GM18873 (cell line): ENCODE results near the gene TMPRSS13.
A peak's percentile ranks its signal among the peaks of the same experiment; 100 is the strongest.

Experiments
- ATAC-seq: cut with Tn5 transposase; IDR thresholded peaks from one replicate; pipeline ENCODE4 v1.9.1; 2021; ENCODE audit warnings: mild to moderate bottlenecking, moderate library complexity, moderate number of reproducible peaks; ENCODE audit not compliant: unreplicated experiment, low FRiP score

TMPRSS13 gene

DNA sequence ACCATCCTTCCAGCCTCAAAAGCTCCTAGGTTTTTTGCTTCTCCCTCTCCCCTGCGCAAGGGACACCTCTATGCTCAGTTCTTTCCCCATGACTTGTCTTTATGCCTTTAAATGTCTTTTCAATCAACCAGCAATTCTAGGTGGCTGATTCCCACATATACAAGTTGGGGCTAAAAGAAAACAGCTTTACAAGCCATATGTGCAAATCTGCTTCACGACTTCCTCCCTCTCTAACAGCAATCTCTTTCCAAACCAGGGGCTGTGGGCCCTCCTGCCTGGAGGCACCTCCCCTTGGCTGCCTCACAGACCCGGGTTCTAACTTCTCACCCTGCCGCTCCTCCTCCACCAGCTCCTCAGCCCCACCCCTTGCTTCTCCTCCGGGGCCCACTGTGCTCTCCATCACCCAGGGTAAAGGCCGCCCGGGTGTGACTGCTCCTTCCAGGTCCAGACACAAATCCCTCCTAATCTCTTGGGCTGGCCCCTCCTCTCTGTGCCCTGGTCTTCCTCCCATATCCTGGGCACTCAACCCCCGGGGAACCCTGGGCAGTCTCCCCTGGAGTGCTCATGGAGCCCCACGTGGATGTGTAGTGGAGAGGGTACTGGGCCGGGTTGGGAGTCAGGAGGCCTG lies 14.1 kb downstream of the TMPRSS13 start:
- no peak for ATAC-seq

DNA sequence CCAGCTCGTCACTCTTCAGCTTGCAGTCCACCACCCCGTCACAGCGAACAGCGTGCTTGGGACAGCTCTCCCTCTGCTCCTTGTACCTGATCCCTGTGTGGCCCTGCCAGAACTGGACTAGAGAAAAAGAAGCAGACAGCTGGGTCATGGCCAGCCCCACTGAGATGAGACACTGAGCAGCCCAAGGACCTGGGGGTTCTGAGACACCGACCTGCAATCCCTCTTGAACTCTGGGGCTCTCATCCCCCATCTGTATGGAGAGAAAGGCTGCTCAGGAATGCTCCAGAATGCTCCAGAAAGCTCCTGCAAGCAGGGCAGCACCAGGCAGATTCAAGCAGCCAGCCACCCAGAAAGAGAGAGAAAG lies 14.8 kb downstream of the TMPRSS13 start:
- no peak for ATAC-seq

- no peak for ATAC-seq
These were observed 15.3 kb downstream of the TMPRSS13 start for GRCh38 chr11:117913736-117914397.

- no peak for ATAC-seq
These were observed 16.7 kb downstream of the TMPRSS13 start for GRCh38 chr11:117912497-117912896.

DNA sequence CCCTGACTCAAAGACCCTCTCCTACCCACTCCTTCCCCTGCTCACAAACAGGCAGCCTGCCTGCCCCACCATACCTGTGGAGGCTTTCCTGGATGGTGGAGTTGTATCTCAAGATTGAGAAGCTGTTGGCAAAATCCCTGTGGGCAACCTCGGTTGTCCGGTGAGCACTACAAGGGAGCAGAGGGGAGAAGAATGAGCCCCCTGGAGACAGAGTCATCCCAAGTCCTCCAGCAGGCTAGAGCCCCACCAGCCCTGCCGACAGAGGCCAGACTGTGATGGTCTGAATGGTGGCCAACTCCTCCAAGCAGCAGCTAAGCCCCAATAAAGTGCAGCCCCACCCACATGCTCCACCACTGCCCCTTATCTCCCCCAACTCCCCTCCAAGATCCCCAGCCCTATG lies 17.5 kb downstream of the TMPRSS13 start:
- ATAC-seq = no peak

DNA sequence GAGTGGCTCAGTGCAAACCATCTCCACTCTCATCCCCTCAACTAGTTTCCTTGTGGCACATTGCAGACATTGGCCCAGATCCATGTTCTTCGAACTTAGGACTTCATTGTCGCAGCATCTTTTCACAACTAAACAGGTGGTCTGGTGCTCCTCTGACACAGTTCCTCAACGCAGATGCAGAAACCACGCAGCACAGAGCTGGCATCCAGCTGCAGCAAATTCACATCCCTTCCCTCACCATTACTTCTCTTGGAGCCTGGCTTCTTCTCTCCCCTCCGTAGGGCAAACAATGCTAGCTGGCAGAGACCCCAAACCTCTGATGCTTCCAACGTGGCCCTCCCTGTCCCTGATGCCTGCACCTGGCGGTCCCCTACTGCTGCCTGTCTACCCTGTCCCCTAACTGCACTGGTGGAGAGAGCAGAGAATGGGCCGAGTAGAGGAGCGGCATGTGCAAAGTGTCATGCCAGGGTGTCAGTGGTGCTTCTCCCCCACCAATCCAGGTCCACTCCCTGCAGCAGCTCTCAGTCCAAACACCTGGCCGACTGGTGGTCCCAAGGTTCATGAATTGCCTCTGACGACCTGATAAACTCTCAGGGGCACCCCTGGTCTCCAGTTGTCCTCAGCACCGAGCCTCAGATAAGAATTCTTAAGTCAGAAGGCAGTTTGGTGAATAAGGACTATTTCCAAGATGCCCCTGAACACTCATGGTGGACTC lies 18.1 kb downstream of the TMPRSS13 start:
- ATAC-seq = no peak

- ATAC-seq = no peak
These were observed 18.7 kb downstream of the TMPRSS13 start for GRCh38 chr11:117910525-117910924.

DNA sequence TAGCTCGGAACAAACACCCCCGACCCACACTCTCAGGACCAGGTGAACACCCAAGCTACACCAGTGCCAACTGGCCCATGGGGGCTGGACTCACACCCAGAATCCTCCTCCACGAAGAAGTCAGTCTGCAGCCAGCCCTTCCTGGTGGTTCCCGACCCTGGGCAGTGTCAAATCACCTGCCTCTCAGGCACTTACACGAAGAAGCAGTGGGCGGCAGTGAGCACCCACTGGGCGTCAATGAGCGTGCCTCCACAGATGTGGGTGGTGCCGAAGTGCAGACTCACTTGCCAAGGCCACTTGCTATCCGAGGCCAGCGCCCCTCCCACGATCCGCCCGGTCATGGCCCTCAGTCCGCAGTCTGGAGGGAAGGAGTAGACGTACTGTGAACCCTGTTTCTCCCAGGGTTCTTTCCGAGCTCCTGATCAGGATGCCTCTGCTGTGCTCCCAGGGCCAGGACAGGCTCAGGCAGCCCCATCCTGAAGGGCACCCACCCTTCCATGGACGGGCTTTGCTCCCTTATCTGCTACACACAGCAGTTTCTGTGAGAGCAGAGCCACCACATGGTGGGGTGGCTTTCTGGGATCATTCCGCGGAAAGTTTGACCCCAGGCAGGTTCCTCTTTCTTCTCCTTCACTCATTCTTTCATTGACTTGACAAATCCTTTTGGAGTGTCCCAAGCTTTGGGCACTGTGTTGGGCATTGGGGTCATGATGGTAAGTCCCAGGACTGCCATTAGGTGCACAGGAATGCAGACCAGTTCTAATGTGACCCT lies 19.4 kb downstream of the TMPRSS13 start:
- ATAC-seq = no peak

DNA sequence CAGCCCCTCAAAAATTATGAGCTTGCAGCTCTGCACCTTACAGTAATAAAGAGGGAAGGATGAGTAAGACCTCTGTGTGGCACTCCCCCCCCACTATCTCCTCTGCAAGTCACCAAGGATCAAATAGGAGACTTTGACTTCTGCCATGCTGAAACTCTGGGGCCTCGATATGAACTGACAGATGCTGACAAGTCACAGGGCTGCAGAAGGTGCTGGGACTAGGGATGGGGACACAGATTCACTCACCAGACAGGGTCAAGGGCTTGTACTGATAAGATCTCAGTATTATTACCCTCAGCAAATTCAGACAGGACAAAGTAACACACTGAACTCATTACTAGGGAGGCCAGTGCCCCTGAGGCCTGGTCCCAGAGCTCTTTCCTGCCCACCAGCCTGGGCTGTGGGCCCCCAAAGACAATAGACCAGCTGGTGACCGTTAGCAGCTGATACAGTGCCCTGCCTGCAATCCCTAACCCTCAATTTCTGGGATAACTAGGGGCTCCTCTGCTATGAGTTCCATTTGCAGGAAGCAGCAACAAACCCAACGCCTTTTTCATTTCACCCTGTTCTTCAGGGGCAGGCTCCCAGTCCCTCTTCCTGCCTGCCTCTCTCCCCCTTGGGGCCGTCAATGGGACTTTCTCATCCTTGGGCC lies 20.1 kb downstream of the TMPRSS13 start:
- ATAC-seq = no peak

DNA sequence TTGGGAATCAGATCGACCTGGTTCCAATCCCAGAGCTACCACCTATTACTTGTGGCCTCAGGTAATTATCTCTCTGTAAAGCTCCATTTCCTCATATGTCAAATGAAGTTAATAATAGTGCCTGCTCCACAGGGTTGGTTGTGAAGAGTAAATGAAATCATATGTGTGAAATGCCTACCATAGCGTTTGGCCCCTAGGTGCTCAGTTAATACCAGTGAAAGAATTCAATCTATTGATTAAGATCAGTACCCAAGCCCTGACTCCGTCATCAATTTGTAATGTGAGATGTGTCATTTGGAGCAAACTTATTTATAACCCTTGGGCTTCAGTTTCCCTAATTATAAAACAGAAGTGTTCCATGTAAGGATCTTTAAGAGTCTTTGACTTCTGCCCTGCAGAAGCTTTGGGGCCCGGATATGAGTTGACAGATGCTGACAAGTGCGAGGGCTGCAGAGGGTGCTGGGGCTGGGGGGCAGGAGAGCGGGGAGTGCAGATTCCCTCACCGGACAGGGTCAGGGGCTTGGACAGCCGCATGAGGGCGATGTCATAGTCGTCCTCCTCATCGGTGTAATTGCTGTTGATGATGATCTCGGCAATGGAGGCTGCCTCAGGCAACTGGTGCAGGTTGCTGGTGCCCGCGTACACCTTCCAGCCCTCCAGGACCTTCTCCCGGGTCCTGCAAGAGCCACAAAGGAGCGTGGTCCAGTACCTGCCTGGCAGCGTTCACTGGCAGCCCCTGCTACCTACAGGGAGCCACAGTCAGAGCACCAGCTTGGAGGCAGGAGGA lies 20.9 kb downstream of the TMPRSS13 start:
- ATAC-seq = no peak

GRCh38 chr11:117907276-117908108 lies 21.7 kb downstream of the TMPRSS13 start:
- ATAC-seq = peak; percentile 66

GRCh38 chr11:117906710-117907109 lies 22.5 kb downstream of the TMPRSS13 start:
- no peak for ATAC-seq

DNA sequence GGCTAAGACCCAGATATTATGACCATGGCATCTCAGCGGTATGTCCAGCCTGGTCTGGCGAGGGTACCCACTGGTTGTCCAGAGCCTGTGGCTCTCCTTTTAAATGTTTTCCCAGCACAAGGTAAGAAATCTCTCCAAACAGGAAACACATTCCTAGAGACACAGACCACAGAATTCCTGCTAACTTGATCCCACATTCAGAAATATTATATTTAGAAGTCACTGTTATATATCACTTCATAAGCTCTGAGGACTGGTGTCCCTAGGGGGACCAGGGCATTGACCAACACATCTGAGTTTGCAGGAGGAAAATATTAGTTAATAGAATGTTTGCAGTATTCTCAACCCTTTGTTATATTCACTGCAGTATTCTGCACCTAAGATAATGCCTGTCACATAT lies 23.1 kb downstream of the TMPRSS13 start:
- ATAC-seq = no peak

DNA sequence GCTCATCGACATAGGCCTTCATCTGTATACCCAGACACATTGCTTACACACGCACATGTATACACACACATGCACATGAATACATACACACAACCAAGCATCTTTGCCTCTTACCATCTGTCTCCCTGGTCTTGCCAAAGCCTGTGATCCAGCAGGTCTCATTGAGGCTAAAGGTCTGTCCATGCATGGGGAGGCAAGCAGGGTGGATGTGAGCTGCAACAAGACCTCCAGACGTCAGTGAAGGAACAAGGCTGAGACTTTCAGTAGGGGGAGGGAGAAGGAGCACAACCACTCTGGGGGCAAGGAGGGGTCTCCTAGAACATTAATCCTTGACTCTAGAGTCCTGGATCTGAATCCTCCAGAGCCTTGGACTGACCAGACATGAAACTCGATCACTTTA lies 23.7 kb downstream of the TMPRSS13 start:
- no peak for ATAC-seq

DNA sequence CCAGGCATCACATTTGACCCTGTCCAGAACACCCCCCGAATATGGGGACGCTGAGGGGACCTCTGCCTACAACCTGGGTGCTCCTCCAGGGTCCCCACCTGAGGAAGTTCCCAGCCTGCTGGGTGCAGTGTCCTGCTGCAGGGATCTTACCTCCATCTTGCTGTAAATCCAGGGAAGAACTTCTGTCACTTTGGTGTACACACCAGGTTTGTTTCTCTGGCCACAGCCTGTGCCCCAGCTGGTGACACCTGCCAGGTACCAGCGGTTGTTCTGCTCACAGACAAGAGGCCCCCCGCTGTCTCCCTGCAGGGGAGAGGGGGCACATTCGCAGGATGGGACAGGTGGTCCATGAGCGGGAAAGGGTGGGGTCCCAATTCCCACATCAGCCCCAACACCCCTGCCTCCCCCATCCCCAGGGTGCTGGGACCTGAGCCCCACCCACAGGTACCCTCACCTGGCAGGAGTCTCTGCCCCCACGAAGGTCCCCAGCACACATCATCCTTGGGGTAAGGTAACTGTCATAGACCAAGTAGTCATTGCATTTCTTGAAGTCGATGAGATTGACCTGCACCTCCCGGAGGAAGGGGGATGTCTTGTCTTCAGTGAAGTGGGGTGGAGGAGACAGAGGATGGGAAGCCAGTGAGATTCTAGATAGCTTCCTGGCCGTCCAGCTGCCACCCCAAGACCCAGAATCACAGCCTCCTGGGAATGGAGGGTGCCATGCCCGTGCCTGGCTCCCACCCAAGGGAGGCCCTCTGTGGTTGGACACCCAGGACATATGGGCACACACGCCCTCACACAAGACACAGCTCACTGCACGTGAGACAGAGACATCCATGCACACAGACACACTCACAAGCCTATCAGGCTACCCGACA lies 25.5 kb downstream of the TMPRSS13 start:
- ATAC-seq = no peak

DNA sequence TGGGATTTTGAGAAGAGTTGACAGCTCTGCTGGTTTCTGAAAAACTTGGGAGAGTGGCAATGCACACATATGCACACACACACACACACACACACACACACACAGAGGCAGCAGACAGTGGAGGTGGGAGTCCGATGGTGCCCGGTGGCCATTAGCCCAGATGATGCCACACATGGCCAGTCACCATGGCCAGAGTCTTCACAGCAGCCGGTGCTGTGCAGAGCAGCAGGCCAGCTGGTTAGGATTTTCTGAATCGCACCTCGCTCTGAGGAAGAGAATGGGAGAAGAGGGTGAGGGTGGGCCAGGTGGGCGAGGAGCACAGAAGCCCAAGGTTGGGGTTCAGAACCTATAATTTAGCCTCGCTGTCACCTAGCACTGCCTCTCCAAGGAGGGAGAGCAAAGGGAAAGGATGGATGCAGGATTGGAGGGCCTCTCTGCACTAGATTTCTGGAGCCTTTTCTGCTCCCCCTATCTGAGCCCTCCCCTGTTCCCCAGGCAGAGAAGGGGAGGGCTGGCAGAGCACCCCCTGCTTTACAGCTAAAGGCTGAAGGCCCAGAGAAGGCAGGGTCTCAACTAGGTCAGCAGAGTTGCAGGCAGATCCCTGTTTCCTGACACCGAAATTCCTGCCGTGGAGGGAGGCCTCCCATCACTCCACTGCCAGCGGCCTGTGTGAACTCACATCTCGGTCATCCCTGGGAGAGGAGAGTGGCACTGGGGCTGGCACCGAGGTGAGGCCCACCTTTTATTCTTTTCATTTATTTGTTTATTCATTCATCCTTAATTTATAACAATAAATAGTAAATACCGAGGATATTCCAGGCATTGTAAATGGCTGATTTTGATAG lies 27.0 kb downstream of the TMPRSS13 start:
- no peak for ATAC-seq

GRCh38 chr11:117901601-117902000 lies 27.6 kb downstream of the TMPRSS13 start:
- no peak for ATAC-seq
